ENCODE measurements around the gene SAPCD1.
"Not testable (repeated sequence)": the region's sequence is repeated elsewhere in the genome, so short reads cannot be mapped to it uniquely, and the experiment has no call there.

SAPCD1 gene

DNA sequence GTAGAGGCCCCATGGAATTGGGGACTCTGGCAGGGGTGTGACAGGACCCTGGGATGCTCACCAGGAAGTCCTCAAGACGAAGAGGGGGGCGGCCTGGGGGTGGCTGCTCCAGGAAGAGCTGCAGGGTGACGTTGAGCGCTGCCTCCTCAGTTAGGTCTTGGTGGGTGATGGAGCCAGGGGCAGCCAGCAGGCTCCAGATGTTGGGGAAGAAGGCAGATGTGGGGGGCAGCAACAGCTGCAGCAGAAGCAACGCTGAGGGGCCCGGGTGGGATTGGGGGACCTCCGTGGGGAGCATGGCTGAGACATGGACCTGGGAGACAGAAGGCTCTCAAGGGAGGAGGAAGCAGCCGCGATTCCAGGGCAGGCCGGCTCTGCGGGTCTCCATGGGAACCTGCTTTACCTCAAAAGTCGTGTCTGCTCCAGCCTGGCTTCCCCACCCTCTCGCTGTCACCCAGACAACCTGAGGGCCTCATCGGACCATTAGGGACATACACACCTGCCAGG is 14.1 kb downstream of the SAPCD1 start:
- no peak overlapping the region for H3K4me3 ChIP-seq (ENCODE audit: low read depth, low read length)

- H3K4me3 ChIP-seq (ENCODE audit: low read depth, low read length), result no peak within 1 kb of the TSS
Measured at GRCh38 chr6:31776989-31777666, 14.7 kb downstream of the SAPCD1 start, which contains the start of gene VWA7. Gene VWA7 (minus strand): TSS chr6:31777328. CDS start chr6:31776779, 549 bp downstream.

DNA sequence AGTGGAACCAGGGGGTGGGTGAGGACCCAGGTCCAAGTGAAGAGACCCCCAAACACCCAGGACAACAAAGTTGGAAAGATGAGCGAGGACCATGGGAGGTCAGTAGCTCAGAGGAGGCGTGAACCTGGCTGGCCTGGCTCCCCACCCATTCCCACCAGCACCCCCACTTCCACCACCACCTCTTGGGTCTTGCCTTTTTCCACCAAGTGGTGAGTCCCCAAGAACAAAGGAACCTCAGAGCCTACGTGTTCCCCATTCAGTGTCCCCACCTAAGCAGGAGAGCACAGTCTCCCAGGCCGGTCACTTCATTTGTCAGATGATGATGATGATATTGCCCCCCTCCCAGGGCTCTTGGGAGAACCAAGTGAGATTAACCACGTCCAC is 15.2 kb downstream of the SAPCD1 start:
- H3K4me3 ChIP-seq (ENCODE audit: low read depth, low read length), result no peak overlapping the region

GRCh38 chr6:31778193-31778592 is 15.7 kb downstream of the SAPCD1 start:
- no peak overlapping the region for H3K4me3 ChIP-seq (ENCODE audit: low read depth, low read length)

- H3K4me3 ChIP-seq (ENCODE audit: low read depth, low read length), result no peak overlapping the region
Measured at GRCh38 chr6:31778999-31779885, 16.8 kb downstream of the SAPCD1 start.

- no peak overlapping the region for H3K4me3 ChIP-seq (ENCODE audit: low read depth, low read length)
Measured at GRCh38 chr6:31779908-31780307, 17.5 kb downstream of the SAPCD1 start.

DNA sequence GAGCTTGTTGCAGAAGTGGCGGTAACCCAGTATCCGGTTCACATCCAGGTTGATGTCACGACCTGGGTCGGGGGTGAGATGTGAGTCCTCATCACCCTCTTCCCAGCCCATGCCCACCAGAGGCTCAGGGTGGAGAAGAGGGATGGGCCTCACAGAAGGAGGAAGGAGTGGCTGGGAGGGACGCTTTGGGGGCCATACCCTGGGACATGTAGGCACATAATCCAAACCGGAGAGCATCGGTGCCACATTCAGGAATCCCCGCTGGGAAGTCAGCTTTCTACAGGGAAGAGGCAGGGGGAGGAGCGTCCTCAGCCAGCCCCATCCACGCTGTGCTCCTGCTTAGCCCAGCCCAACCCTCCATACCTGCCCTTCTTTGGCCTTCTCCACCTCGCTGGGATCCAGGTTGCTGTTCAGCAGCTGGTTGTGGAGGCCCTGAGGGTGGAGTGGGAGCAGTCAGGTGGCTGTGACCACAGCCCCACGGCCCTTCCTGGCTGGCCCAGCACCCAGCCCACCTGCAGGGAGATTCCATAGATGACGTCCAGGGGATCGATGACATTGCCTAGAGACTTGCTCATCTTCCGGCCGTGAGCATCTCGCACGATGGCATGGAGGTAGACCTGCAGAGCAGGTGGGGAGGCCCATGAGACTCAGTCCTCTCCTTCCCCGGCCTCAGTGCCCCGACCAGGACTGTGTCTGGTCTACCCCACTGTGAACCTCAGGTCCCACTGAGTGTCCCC is 18.2 kb downstream of the SAPCD1 start:
- no peak overlapping the region for H3K4me3 ChIP-seq (ENCODE audit: low read depth, low read length)

- H3K4me3 ChIP-seq (ENCODE audit: low read depth, low read length), result no peak overlapping the region
Measured at GRCh38 chr6:31781244-31782125, 19.0 kb downstream of the SAPCD1 start.

DNA sequence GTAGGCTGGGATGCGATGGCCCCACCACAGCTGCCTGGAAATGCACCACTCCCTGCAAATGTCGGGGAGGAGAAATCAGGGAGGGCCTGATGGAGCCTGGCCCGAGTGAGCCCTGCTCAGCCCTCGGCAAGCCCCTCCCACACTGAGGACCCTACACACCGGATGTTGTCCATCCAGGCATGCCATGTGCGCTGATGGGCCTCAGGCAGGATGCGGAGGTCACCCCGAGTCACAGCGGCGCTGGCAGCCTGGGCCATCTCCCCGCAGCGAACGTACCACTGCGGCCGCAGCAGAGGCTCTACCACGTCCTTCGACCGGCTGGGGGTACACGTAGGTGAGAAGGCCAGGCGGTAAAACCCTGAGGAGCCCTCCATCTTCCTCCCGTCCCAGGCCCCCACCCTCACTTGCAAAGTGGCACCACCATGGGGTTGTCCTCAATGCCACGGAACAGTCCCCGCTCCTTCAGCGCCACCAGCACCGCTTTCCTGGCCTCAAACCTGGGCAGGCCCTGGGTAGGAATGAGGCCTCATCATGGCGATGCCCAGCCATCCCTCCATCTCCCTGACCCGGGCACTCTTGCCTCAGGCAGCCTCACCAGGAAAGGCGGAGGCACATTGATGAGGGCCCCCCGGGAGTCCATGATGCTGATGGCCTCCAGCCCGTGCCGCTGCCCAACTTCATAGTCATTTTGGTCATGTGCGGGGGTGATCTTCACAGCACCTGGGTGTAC is 19.8 kb downstream of the SAPCD1 start:
- no peak overlapping the region for H3K4me3 ChIP-seq (ENCODE audit: low read depth, low read length)

DNA sequence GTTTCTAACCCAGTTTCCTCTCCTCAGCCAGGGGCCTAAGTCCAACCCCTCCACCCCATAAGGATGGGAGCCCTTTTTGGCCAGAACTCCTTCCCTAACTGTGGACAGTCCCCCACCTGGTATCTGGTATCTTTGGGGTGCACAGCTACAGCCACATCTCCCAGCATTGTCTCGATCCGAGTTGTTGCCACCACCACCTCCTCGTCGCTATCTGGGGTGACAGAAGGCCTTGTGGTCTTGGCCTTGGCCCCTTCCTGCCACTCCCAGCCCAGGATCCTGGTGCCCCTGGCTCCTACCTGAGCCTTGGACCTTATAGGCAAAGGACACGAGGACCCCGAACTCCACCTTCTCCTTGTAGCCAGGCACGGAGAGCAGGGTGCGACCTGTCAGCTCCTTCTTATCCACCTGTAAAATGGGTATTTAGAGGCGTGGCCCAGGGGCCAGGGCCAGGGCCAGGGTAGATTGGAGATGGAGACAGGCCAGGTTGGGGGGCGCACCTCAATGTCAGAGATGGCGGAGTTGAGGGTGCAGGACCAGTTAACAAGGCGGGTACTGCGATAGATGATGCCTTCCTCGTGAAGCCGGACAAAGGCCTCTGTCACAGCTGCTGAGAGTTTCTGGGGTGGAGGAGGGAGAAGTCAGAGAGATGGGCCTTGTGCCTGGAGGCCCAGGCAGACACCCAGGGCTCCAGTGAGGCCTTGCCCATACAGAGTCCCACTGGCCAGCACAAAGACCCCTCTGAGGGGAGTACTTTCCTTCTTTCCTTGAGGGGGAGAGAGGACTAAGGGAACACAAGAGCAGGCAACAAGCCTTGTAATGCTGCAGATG is 21.9 kb downstream of the SAPCD1 start:
- H3K4me3 ChIP-seq (ENCODE audit: low read depth, low read length), result no peak overlapping the region

DNA sequence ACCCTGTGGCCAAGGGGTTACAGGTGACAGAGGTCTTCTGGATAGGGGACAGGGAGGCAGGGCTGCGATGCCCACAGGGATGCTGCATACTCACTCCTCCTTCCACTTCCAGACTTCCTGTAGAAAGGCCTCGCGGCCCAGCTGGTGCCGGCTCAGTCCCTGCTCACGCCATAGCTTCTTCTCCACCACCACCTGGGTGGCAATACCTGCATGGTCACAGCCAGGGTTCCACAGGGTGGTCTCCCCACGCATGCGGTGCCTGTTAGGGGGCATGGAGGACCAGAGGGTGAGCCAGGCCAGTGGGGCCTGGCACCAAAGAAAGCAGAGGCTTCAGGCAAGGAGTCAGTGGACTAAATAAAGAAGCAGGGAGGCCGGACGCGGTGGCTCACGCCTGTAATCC is 23.0 kb downstream of the SAPCD1 start:
- H3K4me3 ChIP-seq (ENCODE audit: low read depth, low read length), result no peak overlapping the region

- H3K4me3 ChIP-seq (ENCODE audit: low read depth, low read length), result no peak overlapping the region
Measured at GRCh38 chr6:31791324-31792089, 29.1 kb downstream of the SAPCD1 start.

GRCh38 chr6:31792090-31792374 is 29.6 kb downstream of the SAPCD1 start:
- no peak overlapping the region for H3K4me3 ChIP-seq (ENCODE audit: low read depth, low read length)

GRCh38 chr6:31792761-31793171 is 30.3 kb downstream of the SAPCD1 start:
- no peak overlapping the region for H3K4me3 ChIP-seq (ENCODE audit: low read depth, low read length)

- not testable (repeated sequence) for H3K4me3 ChIP-seq (ENCODE audit: low read depth, low read length)
Measured at GRCh38 chr6:31793927-31794245, 31.4 kb downstream of the SAPCD1 start.

DNA sequence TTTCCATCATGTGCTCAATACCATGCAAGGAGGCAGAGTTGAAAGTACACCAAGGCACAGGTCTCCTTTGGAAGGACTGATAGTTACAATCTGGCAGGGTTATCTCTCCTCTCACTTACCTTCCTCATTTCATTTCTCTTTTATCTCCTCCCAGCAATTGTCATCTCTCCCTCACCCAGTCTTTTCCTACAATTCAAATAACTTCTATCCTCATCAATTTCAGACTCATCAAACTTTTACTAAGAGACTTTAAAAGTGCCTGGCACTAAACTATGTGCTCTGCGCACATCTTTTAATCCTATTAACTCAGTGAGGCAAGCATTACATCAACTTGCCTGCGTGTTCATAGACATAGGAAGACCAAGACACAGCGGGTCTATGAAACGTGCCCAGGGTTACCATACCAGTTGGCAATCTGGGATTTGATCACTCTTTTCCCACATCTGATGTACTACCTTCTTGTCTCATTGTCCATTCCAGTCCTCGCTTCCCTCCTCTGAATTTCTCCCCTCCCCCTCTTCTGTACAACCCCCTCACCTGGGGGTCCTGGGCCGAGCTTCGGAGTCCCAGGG is 31.9 kb downstream of the SAPCD1 start:
- H3K4me3 ChIP-seq (ENCODE audit: low read depth, low read length), result peak overlapping the region; percentile 91

DNA sequence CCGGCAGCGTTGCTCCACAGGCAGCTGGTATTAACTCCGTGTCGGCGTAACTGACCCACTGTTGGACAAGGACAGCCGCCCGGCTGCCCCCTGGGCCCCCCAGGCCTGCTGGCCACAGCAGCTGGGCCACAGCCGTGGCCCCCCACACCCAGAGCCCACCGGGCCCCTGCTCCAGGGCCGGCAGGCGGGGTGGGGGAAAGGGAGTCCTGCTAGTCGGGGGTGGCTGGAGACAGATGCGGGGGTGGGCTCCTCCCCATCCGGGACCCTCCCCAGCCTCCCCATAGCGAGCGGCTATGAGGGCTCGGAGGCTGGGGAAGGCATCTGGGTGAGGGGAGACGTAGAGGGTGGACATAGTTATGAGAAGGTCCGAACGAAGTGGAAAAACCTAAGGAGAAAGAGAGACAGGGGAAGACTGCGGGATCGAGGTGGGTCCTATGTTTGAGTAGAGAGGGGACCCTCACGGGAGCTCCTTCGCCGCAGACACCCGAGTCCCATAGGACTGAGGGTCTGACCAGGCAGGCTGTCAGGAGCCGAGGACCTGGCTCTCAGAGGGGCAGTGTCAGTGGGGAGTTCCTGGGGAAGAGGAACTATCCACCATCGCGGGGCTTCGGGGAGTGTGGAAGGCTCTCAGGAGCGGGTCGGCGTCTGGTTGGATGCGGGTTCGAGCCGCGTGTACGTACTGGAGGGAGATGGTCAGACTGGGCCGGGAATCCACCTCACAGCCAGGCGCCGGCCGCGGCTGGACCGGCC is 32.6 kb downstream of the SAPCD1 start:
- peak overlapping the region; percentile 91 for H3K4me3 ChIP-seq (ENCODE audit: low read depth, low read length)
